Measurements from ENCODE around the gene SEMA6D.

GRCh38 chr15:47744973-47745372, 27.7 kb downstream of the SEMA6D start:
- TF ChIP-seq POLR2A (IDR thresholded peaks at IDR 0.05) (no peak), CTCF (IDR thresholded peaks at IDR 0.05) (no peak), EP300 (IDR thresholded peaks at IDR 0.05) (no peak)

Data from sigmoid colon (tissue), 4 donors.